HG02798 (cell line): ENCODE data around the gene JUN.

Experiments used
- ATAC-seq: cut with Tn5 transposase; IDR thresholded peaks from one replicate; pipeline ENCODE4 v1.9.1; 2021; ENCODE audit warnings: mild to moderate bottlenecking; ENCODE audit not compliant: unreplicated experiment, poor library complexity

JUN gene

DNA sequence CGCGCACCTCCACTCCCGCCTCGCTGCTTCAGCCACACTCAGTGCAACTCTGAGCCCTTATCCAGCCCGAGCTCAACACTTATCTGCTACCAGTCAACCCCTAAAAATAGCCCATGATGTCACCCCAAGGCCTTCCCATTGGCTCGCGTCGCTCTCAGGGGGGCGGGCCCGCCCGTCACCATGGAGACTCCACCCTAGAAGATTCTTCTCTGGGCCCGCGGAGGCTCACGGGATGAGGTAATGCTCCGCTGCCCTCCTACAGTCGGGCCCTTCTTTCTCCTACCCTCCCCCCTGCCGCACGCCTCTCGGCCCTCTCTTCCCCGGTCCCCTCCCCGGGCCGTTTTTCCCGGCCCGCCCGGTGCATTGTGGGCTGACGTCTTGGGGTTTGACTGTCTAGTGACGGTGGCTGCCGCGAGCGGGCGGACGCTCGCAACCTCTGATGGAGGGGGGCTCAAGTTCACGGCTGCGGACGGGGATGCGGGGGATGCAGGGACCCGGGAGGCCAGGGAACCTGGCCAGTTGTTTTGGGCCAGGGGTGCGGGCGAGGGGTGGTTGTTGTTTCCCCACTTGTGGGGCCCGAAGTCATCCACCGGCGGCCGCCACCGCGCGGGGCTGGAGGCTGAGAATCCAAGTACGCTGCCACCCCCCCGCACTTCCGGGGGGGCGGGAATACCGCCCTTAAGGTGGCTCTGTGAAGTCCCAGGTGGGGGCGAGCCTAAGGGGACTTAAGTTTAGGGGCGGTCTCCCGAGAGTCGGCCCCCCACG is at the start of gene JUN:
JUN (minus strand) TSS at position 55 of the 765 bp plus-strand sequence. CDS start 977 bp downstream, outside the sequence.
- peak; percentile 85 for ATAC-seq

DNA sequence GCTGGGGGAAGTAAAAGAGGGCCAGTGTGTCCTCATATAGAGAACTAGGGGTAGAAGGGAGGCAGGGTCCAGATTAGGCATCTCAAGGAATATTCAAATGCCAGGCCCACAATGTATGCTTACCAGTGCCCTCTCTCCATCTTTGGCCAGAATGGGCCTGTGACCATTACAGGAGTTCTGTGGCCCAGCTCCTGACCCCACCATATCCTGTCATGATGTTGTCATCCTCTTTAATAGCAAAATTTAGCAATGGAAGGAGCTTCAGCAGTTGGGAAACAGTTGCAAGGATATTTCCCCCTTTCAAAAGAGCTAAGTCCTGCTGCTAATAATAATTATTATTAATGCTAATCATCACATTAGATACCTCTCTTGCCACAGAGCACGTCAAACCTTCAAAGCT is 49.3 kb upstream of the JUN start:
- no peak for ATAC-seq

DNA sequence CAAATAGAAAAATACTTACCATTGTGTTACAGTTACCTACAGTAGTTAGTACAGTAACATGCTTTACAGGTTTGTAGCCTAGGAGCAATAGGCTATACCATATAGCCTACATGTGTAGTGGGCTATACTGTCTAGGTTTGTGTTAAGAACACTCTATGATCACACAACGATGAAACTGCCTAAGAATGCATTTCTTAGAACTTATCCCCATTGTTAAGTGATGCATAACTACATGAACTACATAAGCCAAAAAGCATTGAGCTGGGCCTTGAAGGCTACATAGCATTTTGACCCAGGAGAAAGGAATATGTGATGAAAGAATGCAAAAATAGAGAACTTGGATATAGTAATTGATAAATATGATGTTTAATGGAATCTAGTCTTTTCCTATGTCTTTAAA is 46.4 kb upstream of the JUN start:
- no peak for ATAC-seq

DNA sequence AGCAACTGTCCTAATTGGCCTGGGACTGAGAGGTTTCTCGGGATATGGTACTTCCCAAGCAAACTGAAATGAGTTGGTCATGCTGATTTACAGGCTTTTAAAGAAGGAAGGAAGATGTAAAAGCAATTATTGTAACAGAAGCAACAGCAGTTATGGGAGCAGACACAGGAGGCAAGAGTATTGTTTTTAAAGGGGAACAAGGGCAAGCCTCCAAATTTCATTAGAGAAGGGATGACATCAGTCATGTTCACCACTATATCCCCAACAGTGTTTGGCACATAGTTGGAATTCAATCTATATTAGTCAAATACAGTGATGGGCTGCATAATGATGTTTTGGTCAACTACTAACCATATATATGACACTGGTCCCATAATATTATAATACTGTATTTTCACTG is 46.0 kb upstream of the JUN start:
- ATAC-seq = no peak

DNA sequence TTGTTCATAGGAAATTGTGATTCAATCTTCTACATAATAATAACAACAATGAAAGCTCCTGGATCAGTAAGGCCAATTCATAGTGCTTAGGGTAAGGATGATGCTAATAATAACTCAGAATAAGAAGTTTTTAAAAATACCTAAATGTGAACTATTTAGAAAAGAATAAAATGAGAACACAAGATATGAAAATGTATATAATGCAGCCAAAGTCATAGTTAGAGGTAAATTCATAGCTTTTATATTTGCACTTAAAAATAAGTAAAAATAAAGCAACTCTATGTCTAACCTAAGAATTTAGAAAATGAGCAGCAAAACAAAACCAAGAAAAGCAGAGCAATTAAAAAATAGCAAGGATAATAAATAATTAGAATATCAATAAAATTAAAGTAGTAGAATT is 43.5 kb upstream of the JUN start:
- ATAC-seq = no peak

DNA sequence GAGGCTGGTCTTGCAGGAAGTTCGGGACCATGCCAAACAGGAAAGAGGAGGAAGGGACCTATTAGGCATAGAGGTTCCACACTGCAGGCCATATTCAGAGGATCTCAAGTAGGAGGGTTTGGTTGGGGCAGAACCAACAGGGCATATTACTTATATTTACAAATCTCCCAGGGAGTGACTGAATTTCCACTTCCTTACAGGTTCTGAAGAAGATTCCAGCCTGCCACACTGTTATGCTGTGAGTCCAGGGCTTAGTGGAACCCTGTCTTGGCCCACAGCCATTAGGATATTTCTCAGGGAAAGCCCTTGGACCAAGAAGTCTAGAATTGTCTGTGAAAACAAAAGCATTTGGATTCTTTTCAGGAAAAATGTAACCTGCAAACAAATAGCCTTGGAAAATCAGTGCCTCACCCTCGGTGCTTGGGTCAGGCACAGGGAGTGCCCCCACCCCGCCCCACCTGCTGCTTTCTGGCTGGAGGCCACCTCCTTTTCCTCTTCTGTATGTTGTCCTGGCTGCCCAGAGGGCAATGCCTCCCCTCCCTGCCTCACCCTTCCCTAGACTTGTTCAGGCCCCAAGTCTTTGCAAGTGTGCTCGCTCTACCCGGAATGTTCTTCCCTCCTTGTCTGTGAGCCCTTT is 41.0 kb upstream of the JUN start:
- ATAC-seq = no peak

DNA sequence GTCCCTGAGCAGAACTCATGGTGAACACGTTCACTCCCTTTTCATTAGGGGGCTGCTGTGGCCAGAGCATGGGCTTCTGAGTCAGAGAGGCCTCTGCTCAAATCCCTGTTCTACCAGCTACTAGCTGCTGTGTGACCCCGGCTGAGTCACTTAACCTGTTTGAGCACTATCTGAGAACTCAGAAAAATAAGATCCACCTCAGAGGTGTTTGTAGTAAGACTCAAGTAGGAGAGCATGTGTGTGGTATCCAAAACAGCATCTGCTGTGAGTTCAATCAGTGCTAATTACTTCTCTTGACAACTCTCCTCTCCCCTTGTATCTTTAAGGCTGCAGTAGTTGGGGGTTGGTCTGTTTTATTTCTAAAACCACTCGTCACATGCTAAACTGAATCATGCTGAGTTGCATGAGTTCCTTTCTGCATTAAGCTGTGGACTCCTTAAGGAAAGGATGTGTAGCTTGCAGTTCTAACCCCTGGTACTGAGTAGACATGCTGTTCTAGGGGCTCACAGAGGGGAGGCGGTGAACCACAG is 39.7 kb upstream of the JUN start:
- no peak for ATAC-seq

DNA sequence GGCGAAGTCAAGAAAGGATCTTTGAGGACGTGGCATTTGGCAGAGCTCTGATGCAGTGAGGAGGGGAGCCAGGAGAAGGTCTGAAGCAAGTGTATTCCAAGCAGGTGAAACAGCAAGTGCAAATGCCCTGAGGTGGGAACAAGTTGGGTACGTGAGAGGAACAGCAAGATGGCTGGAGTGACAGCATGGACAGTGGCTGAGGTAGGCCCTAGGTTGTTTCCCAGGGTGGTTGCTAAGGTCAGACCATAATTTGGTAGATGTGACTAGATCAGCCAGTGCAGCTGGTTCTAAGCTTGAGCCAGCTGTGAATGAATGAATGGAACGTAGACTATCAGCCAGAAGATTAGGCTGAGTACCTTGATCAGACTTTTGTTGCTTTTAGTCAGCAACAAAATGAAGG is 37.5 kb upstream of the JUN start:
- no peak for ATAC-seq

DNA sequence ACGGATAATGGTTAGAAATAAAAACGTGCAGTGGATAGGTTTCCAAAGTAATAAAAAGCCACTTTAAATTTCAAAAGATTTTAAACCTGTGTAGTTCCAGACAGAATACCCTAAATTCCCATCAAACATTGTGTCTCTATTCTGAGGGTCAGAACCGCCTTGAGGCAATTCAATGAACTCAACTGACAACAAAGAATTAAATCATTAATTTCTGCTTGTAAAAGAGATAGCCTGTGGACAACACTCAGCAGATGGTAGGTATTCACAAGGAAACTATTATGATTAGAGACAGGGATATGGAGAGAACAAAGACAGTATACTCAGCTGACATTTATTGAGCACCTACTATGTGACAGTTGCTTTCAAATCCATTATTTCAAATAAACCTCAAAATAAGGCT is 35.1 kb upstream of the JUN start:
- ATAC-seq = no peak

DNA sequence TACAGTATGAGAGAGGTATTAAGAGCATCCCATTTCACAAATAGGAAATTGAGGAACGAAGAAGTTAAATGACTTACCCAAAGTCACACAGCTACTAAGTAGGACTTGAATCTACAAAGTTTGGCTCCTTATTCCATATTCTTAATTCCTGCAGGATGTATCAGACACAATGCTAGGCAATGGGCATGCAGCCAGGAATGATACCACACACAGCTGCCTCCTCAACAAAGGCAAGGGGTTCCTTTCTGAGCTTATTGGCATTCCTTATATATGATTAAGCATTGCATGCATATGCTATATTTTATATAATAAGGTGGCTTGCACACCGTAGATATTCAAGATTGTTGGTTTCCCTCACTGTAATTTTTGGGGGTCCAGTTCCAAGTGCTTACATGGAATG is 34.2 kb upstream of the JUN start:
- ATAC-seq = no peak

- ATAC-seq = no peak
Measured at GRCh38 chr1:58816747-58817221, 32.9 kb upstream of the JUN start.

GRCh38 chr1:58816072-58816746 is 32.4 kb upstream of the JUN start:
- peak; percentile 90 for ATAC-seq

DNA sequence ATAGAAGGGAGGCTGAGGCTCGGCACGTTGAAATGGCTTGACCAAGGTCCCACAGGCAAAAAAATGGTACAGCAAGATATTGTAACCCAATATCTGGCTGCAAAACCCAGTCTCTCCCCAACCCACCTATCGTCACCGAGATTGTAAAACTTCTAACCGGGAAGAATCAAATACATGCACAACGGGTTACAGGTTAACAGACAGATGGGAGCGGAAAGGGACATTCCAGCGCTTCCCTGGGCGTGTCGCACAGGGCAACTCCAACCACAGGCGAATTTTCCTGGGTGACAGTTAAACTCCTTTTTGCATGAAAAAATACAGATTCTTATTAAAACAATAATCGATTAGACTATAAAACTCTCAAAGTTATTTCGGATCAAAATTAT is 31.8 kb upstream of the JUN start:
- ATAC-seq = peak; percentile 18

GRCh38 chr1:58815069-58815685 is 31.3 kb upstream of the JUN start:
- ATAC-seq = peak; percentile 62

- ATAC-seq = no peak
Measured at GRCh38 chr1:58814251-58815068, 30.6 kb upstream of the JUN start.

GRCh38 chr1:58813801-58814200 is 30.0 kb upstream of the JUN start:
- ATAC-seq = no peak

GRCh38 chr1:58813361-58813760 is 29.5 kb upstream of the JUN start:
- ATAC-seq = no peak

DNA sequence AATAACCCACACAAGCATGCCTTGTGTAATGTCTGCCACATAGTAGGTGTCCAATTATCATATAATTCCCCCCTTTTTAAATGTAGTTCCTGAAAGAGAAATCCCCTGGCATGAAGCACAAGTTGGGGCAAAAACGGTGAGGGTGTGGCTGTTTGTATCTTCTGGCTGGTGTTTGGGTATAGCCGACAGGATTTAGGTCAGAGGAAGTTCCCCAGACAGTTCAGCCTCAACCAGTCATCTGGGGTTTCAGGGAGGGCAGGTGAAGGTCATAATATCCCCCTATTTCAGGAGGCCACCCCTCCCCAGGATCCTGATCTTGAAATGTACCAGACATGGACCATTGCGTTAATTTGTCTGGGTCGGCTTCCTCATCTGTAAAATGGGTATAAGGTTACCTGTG is 29.1 kb upstream of the JUN start:
- no peak for ATAC-seq

GRCh38 chr1:58812468-58812867 is 28.6 kb upstream of the JUN start:
- no peak for ATAC-seq

DNA sequence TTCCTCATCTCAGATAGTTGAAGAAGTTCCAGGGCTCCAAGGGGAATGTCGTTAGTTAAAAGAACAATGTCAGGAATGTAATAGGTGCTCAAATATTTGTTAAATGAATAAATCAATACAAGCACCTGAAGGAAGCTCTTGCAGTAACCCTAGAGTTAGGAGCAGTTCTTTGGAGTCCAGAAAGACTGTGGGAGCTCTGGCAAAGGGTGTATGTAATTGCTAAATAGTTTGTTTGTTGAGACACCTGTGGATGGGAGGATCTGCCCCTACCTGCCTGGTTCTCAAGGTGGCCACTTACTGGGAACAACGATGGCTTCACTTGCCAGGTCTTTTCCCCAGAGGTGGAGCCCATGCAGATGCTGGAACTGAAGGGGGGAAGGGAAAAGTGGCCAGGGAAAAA is 27.5 kb upstream of the JUN start:
- no peak for ATAC-seq
